GM23248 (cell line): ENCODE measurements around the gene LRSAM1. TPM values are rescaled to one million over a fixed set of nuclear protein-coding genes. Genes with fewer than 3 reads are reported as not detected.

Experiments used
- DNase-seq: peaks from one replicate; pipeline ENCODE4 v3.0.0-alpha.2; 2015
- H2AFZ ChIP-seq: fragments of 200-600 bp; sonication (generic); 2 replicates; pipeline ENCODE4 v1.6.1; 2016; ENCODE audit warnings: antibody characterized with exemption
- H3F3A ChIP-seq: fragments of 200-600 bp; sonication (generic); 2 replicates; pipeline ENCODE4 v1.6.1; 2016; ENCODE audit warnings: mild to moderate bottlenecking, antibody characterized with exemption, mixed run types; ENCODE audit not compliant: insufficient read depth
- H3K27ac ChIP-seq: fragments of 200-600 bp; sonication (generic); 2 replicates; pipeline ENCODE4 v1.5.1; 2016; ENCODE audit warnings: mild to moderate bottlenecking
- H3K27me3 ChIP-seq: fragments of 200-600 bp; sonication (generic); replicated peaks from 2 replicates; pipeline ENCODE4 v1.6.1; 2016; ENCODE audit warnings: mild to moderate bottlenecking; ENCODE audit not compliant: insufficient read depth
- H3K36me3 ChIP-seq: fragments of 200-600 bp; sonication (generic); 2 replicates; pipeline ENCODE4 v1.6.1; 2016; ENCODE audit warnings: low read depth, mild to moderate bottlenecking
- H3K4me1 ChIP-seq: fragments of 200-600 bp; sonication (generic); 2 replicates; pipeline ENCODE4 v1.6.1; 2016; ENCODE audit warnings: mild to moderate bottlenecking; ENCODE audit not compliant: insufficient read depth
- H3K4me2 ChIP-seq: fragments of 200-600 bp; sonication (generic); one replicate; pipeline ENCODE4 v1.6.1; 2016; ENCODE audit warnings: mild to moderate bottlenecking; ENCODE audit not compliant: unreplicated experiment
- H3K4me3 ChIP-seq: fragments of 200-600 bp; sonication (generic); 2 replicates; pipeline ENCODE4 v1.5.1; 2016; ENCODE audit warnings: mild to moderate bottlenecking
- H3K79me2 ChIP-seq: fragments of 200-600 bp; sonication (generic); 2 replicates; pipeline ENCODE4 v1.6.1; 2016; ENCODE audit warnings: mild to moderate bottlenecking; ENCODE audit not compliant: insufficient read depth
- H3K9ac ChIP-seq: fragments of 200-600 bp; sonication (generic); 2 replicates; pipeline ENCODE4 v1.6.1; 2016; ENCODE audit warnings: mild to moderate bottlenecking
- H3K9me2 ChIP-seq: fragments of 200-600 bp; sonication (generic); 2 replicates; pipeline ENCODE4 v1.6.1; 2016; ENCODE audit warnings: mixed run types, mild to moderate bottlenecking, moderate library complexity; ENCODE audit not compliant: insufficient read depth
- H3K9me3 ChIP-seq: fragments of 200-600 bp; sonication (generic); one replicate; pipeline ENCODE4 v1.6.1; 2017; ENCODE audit warnings: low read depth
- H4K20me1 ChIP-seq: fragments of 200-600 bp; sonication (generic); 2 replicates; pipeline ENCODE4 v1.6.0; 2016; ENCODE audit not compliant: insufficient read depth
- EZH2 ChIP-seq: fragments of 200-600 bp; sonication (generic); IDR thresholded peaks from 2 replicates; pipeline ENCODE4 v1.6.1; 2018; ENCODE audit warnings: antibody characterized with exemption, mild to moderate bottlenecking; ENCODE audit not compliant: insufficient read depth, poor library complexity, severe bottlenecking
- EZH2phosphoT487 ChIP-seq: fragments of 200-600 bp; sonication (generic); IDR thresholded peaks from 2 replicates; pipeline ENCODE4 v1.6.1; 2018; ENCODE audit warnings: antibody characterized with exemption, moderate library complexity, mild to moderate bottlenecking, low read depth; ENCODE audit not compliant: insufficient read depth
- WGBS, 2 experiments: methylation state at CpG; one replicate each; pipeline ENCODE4 v1.1.6; 2015 to 2017; ENCODE audit warnings: low lambda C conversion rate in 2 of 2, low coverage in 1 of 2; ENCODE audit errors: missing lambda C conversion rate in 2 of 2; 5-methylcytosine and 5-hydroxymethylcytosine counted together
- in situ Hi-C: fragments of 300-500 bp; cut with MboI; formaldehyde crosslinking; loops from 2 replicates; pipeline ENCODE4 v1.15.0; 2020
- polyA plus RNA-seq: library from polyadenylated mRNA; unstranded; fragments of >200 nt; fragmentation: Nextera tagmentation; extraction: Ambion mirVana; gene quantifications from 2 replicates; pipeline ENCODE4 v1.2.1, GENCODE V29; 2016
- total RNA-seq: library from RNA; depleted of rRNA; stranded (reverse); fragments of >200 nt; shearing (Covaris generic); gene quantifications from 2 replicates; pipeline ENCODE4 v1.2.3, GENCODE V29; 2014

Gene LRSAM1
- total and polyA plus RNA-seq, 2 experiments from 2014 or later: 14.9 to 15.5 TPM

GRCh38 chr9:127539259-127539981 lies 88.1 kb downstream of the LRSAM1 start:
- no peaks in the 10 kb centered on the region; the same call in 1 of the 2 replicates for H3K36me3 ChIP-seq
- peaks cover 63% of the 10 kb centered on the region for H3F3A ChIP-seq
- H3K4me3 ChIP-seq: peak overlapping the region; percentile 20; the same call in 1 of the 2 replicates
- H3K79me2 ChIP-seq: peaks cover 100% of the 10 kb centered on the region
- TF ChIP-seq EZH2phosphoT487 (no peak), EZH2 (no peak)
- in situ Hi-C loops: no loop called here
- WGBS, 2 experiments: 41 to 48% methylated on average over 17 of the region's 17 CpGs
- no peaks in the 10 kb centered on the region for H3K27me3 ChIP-seq
- no peaks in the 10 kb centered on the region for H3K9me2 ChIP-seq
- DNase-seq: peak; percentile 70
- no peak overlapping the region for H2AFZ ChIP-seq
- peaks cover 87% of the 10 kb centered on the region for H3K4me1 ChIP-seq
- H4K20me1 ChIP-seq: no peaks in the 10 kb centered on the region; the same call in 1 of the 2 replicates
- no peaks in the 10 kb centered on the region for H3K9me3 ChIP-seq
- peak overlapping the region; percentile 79 for H3K27ac ChIP-seq
- H3K9ac ChIP-seq: peak overlapping the region; percentile 58
- peak overlapping the region; percentile 51 for H3K4me2 ChIP-seq

DNA sequence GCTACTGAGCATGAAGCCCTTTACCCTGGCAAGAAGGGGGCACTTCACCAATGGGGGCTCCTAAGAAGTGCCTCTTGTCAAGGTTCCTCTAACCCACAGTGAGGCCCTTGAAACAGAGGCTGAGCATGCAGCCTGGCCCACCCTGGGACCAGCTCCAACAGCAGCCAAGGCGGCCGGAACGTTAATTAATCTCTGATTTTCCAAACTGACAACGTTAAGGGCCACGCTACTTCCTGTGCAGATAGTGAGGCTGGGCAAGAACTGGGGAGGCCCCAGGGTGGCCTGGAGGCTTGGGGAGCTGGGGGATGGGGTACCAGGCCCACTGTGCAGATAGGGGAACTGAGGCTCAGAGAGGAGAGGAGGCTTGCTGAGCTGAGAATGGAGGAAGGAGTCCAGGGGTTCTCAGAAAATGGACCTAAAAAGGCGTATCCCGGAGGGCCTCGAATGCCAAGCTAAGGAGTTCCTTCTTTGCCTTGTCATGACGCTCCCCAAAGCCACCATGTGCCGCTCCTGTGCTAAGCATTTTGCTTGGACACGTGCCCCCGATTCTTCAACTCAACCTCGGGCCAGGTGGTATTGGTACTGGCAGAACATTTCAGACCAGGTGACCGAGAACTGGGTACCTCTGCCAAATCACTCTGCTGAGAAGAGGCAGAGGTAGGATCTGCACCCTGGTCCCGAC lies 88.8 kb downstream of the LRSAM1 start:
- Histone ChIP-seq H3K4me2 (peak overlapping the region; percentile 51), H3K79me2 (peaks cover 100% of the 10 kb centered on the region), H3K9me3 (no peaks in the 10 kb centered on the region), H3K27ac (peak overlapping the region; percentile 79), H3F3A (peaks cover 70% of the 10 kb centered on the region), H3K4me3 (0 out of 2 replicates have a peak overlapping the region, but pooled peaks have one; percentile 20), H3K9ac (peak overlapping the region; percentile 58), H3K9me2 (no peaks in the 10 kb centered on the region), H2AFZ (no peak overlapping the region), H4K20me1 (no peaks in the 10 kb centered on the region; the same call in 1 of the 2 replicates), H3K4me1 (peaks cover 94% of the 10 kb centered on the region), H3K27me3 (no peaks in the 10 kb centered on the region), H3K36me3 (peaks cover under 1% of the 10 kb centered on the region; the same call in 1 of the 2 replicates)
- in situ Hi-C loops: no loop called here
- WGBS, 2 experiments: 81 to 87% methylated on average over 15 of the region's 15 CpGs
- no peak for DNase-seq
- TF ChIP-seq EZH2phosphoT487 (no peak), EZH2 (no peak)

GRCh38 chr9:127540664-127541041 lies 89.3 kb downstream of the LRSAM1 start:
- H4K20me1 ChIP-seq: no peaks in the 10 kb centered on the region; the same call in 1 of the 2 replicates
- DNase-seq: no peak
- H3K9me2 ChIP-seq: no peaks in the 10 kb centered on the region
- peaks cover 71% of the 10 kb centered on the region for H3F3A ChIP-seq
- H2AFZ ChIP-seq: no peak overlapping the region
- peaks cover 100% of the 10 kb centered on the region for H3K79me2 ChIP-seq
- no peak overlapping the region for H3K4me2 ChIP-seq
- H3K36me3 ChIP-seq: peaks cover 2% of the 10 kb centered on the region; the same call in 1 of the 2 replicates
- H3K4me3 ChIP-seq: no peak overlapping the region
- no peaks in the 10 kb centered on the region for H3K9me3 ChIP-seq
- WGBS, 2 experiments: 64 to 67% methylated on average over 12 to 13 of the region's 13 CpGs
- H3K27ac ChIP-seq: peak overlapping the region; percentile 79
- no peaks in the 10 kb centered on the region for H3K27me3 ChIP-seq
- TF ChIP-seq EZH2 (no peak), EZH2phosphoT487 (no peak)
- peaks cover 98% of the 10 kb centered on the region for H3K4me1 ChIP-seq
- H3K9ac ChIP-seq: no peak overlapping the region
- in situ Hi-C loops: no loop called here

DNA sequence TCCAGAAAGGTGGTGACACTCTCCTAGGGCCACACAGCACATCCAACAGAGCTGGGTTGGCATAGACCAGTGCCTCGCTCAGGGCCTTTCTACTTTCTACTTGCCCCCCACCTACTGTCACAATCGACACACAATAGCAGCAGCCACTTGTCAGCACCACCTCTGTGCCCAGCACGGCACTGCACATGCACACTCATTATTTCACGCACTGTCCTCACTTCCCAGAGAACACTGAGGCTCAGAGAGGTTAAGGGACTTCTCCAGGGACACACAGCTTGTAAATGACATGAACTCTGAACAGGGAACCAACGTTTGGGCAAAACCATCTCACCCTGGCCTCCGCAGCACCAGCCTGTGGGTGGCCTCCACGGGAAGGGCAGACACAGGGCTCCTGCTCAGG lies 89.9 kb downstream of the LRSAM1 start:
- no peak overlapping the region for H3K4me3 ChIP-seq
- no peak for DNase-seq
- H3K9me3 ChIP-seq: no peaks in the 10 kb centered on the region
- no peak overlapping the region for H2AFZ ChIP-seq
- H3K36me3 ChIP-seq: peaks cover 2% of the 10 kb centered on the region; the same call in 1 of the 2 replicates
- in situ Hi-C loops: no loop called here
- no peaks in the 10 kb centered on the region for H3K27me3 ChIP-seq
- H3F3A ChIP-seq: peaks cover 66% of the 10 kb centered on the region
- H3K4me2 ChIP-seq: no peak overlapping the region
- H3K9ac ChIP-seq: peak overlapping the region; percentile 43; the same call in 1 of the 2 replicates
- TF ChIP-seq EZH2 (no peak), EZH2phosphoT487 (no peak)
- H4K20me1 ChIP-seq: peaks cover 3% of the 10 kb centered on the region; the same call in 1 of the 2 replicates
- 77% methylated on average over 7 of the region's 7 CpGs for WGBS, 2 experiments
- H3K27ac ChIP-seq: peak overlapping the region; percentile 79
- no peaks in the 10 kb centered on the region for H3K9me2 ChIP-seq
- peaks cover 100% of the 10 kb centered on the region for H3K79me2 ChIP-seq
- H3K4me1 ChIP-seq: peaks cover 98% of the 10 kb centered on the region
